H9 (cell line): ENCODE results near the gene KCTD5. TPM values are rescaled to one million over a fixed set of nuclear protein-coding genes. Genes with fewer than 3 reads are reported as not detected.

Experiments
- DNase-seq: peaks from one replicate; pipeline ENCODE4 v3.0.0-alpha.2; 2017
- H2AFZ ChIP-seq: one replicate; pipeline ENCODE4 v1.6.1; 2013; ENCODE audit warnings: mild to moderate bottlenecking, low read length, control low read depth, moderate library complexity
- H2AK5ac ChIP-seq: 2 replicates; pipeline ENCODE4 v1.6.1; 2013; ENCODE audit warnings: low read length, control low read depth, mixed read lengths; ENCODE audit not compliant: insufficient read length
- H2BK120ac ChIP-seq: one replicate; pipeline ENCODE4 v1.6.1; 2013; ENCODE audit warnings: low read depth, mild to moderate bottlenecking, low read length, control low read depth, inconsistent platforms; ENCODE audit not compliant: poor library complexity, severe bottlenecking
- H2BK12ac ChIP-seq: 2 replicates; pipeline ENCODE4 v1.6.1; 2013; ENCODE audit warnings: low read length, control low read depth, mixed read lengths, low read depth; ENCODE audit not compliant: insufficient read length
- H2BK15ac ChIP-seq: 2 replicates; pipeline ENCODE4 v1.6.1; 2013; ENCODE audit warnings: low read depth, low read length, control low read depth
- H2BK20ac ChIP-seq: one replicate; pipeline ENCODE4 v1.6.1; 2013; ENCODE audit warnings: low read depth, mild to moderate bottlenecking, low read length, control low read depth, inconsistent platforms; ENCODE audit not compliant: poor library complexity, severe bottlenecking
- H2BK5ac ChIP-seq: 2 replicates; pipeline ENCODE4 v1.6.1; 2013; ENCODE audit warnings: low read length, control low read depth, mixed read lengths; ENCODE audit not compliant: insufficient read length
- H3K14ac ChIP-seq: 2 replicates; pipeline ENCODE4 v1.6.1; 2013; ENCODE audit warnings: low read length, control low read depth; ENCODE audit not compliant: insufficient read depth
- H3K18ac ChIP-seq: 2 replicates; pipeline ENCODE4 v1.6.1; 2013; ENCODE audit warnings: low read depth, mild to moderate bottlenecking, mixed read lengths, low read length, control low read depth; ENCODE audit not compliant: insufficient read length
- H3K23ac ChIP-seq: 2 replicates; pipeline ENCODE4 v1.6.1; 2013; ENCODE audit warnings: low read length, control low read depth, mixed read lengths, low read depth; ENCODE audit not compliant: insufficient read length
- H3K23me2 ChIP-seq: 2 replicates; pipeline ENCODE4 v1.6.1; 2013; ENCODE audit warnings: low read depth, mild to moderate bottlenecking, mixed read lengths, low read length, control low read depth; ENCODE audit not compliant: insufficient read length, poor library complexity, severe bottlenecking
- H3K27ac ChIP-seq: 2 replicates; pipeline ENCODE4 v1.5.1; 2013; ENCODE audit warnings: low read length, control low read depth, mixed read lengths, low read depth; ENCODE audit not compliant: insufficient read length
- H3K27me3 ChIP-seq: 2 replicates; pipeline ENCODE4 v1.6.1; 2013; ENCODE audit warnings: low read length, control low read depth, inconsistent platforms; ENCODE audit not compliant: insufficient read depth
- H3K4ac ChIP-seq: 2 replicates; pipeline ENCODE4 v1.6.1; 2013; ENCODE audit warnings: low read depth, mild to moderate bottlenecking, control low read depth, inconsistent platforms, low read length, moderate library complexity
- H3K4me1 ChIP-seq: 2 replicates; pipeline ENCODE4 v1.6.1; 2013; ENCODE audit warnings: low read length, control low read depth, inconsistent platforms; ENCODE audit not compliant: insufficient read depth
- H3K4me2 ChIP-seq: 2 replicates; pipeline ENCODE4 v1.6.1; 2013; ENCODE audit warnings: low read length, control low read depth, mixed read lengths; ENCODE audit not compliant: insufficient read length, insufficient read depth
- H3K56ac ChIP-seq: 2 replicates; pipeline ENCODE4 v1.6.1; 2013; ENCODE audit warnings: low read depth, mild to moderate bottlenecking, mixed read lengths, low read length, control low read depth; ENCODE audit not compliant: insufficient read length
- H3K79me1 ChIP-seq: 2 replicates; pipeline ENCODE4 v1.6.1; 2013; ENCODE audit warnings: low read depth, mild to moderate bottlenecking, moderate library complexity, low read length, control low read depth, inconsistent platforms; ENCODE audit not compliant: insufficient read depth, poor library complexity, severe bottlenecking
- H3K79me2 ChIP-seq: 2 replicates; pipeline ENCODE4 v1.6.1; 2013; ENCODE audit warnings: low read length, control low read depth, inconsistent platforms; ENCODE audit not compliant: insufficient read depth
- H3K9ac ChIP-seq: 2 replicates; pipeline ENCODE4 v1.6.1; 2013; ENCODE audit warnings: low read length, control low read depth, mixed read lengths; ENCODE audit not compliant: insufficient read length; ENCODE audit errors: extremely low read depth
- H3K9me3 ChIP-seq: one replicate; pipeline ENCODE4 v1.6.1; 2013; ENCODE audit warnings: low read depth, low read length, inconsistent platforms; ENCODE audit not compliant: control insufficient read depth
- H3T11ph ChIP-seq: one replicate; pipeline ENCODE4 v1.6.1; 2013; ENCODE audit warnings: mild to moderate bottlenecking, low read length, control low read depth, inconsistent platforms
- H4K20me1 ChIP-seq: one replicate; pipeline ENCODE4 v1.6.1; 2013; ENCODE audit not compliant: control insufficient read depth, insufficient read length, insufficient read depth
- H4K5ac ChIP-seq: 2 replicates; pipeline ENCODE4 v1.6.1; 2013; ENCODE audit warnings: low read depth, mild to moderate bottlenecking, mixed read lengths, low read length, control low read depth; ENCODE audit not compliant: insufficient read length
- H4K8ac ChIP-seq: replicated peaks from 2 replicates; pipeline ENCODE4 v1.6.1; 2013; ENCODE audit warnings: low read length, control low read depth, mixed read lengths, low read depth; ENCODE audit not compliant: insufficient read length
- H4K91ac ChIP-seq: 2 replicates; pipeline ENCODE4 v1.6.1; 2013; ENCODE audit warnings: low read depth, mild to moderate bottlenecking, moderate library complexity, mixed read lengths, low read length, control low read depth; ENCODE audit not compliant: insufficient read length
- H3K27ac Mint-ChIP-seq, 3 experiments: 2 replicates in 2 of 3; 3 replicates in 1 of 3; pipeline ENCODE4 v1.8.0; 2020 to 2021; ENCODE audit warnings: mixed read lengths in 3 of 3, mild to moderate bottlenecking in 1 of 3, moderate library complexity in 1 of 3
- H3K27me3 Mint-ChIP-seq: 2 replicates; pipeline ENCODE4 v1.8.0; 2021; ENCODE audit warnings: low read depth, mild to moderate bottlenecking, moderate library complexity, mixed read lengths
- H3K36me3 Mint-ChIP-seq, 3 experiments: 2 replicates in 2 of 3; 3 replicates in 1 of 3; pipeline ENCODE4 v1.8.0; 2020 to 2021; ENCODE audit warnings: low read depth in 3 of 3, mixed read lengths in 3 of 3; ENCODE audit not compliant: insufficient read depth in 1 of 3
- H3K4me1 Mint-ChIP-seq, 2 experiments: 2 replicates each; pipeline ENCODE4 v1.8.0; 2020; ENCODE audit warnings: mixed read lengths in 2 of 2
- H3K4me3 Mint-ChIP-seq, 2 experiments: 2 replicates in 1 of 2; 3 replicates in 1 of 2; pipeline ENCODE4 v1.8.0; 2020 to 2021; ENCODE audit warnings: mild to moderate bottlenecking in 2 of 2, mixed read lengths in 2 of 2, moderate library complexity in 1 of 2
- H3K9me3 Mint-ChIP-seq, 2 experiments: 2 replicates in 1 of 2; 3 replicates in 1 of 2; pipeline ENCODE4 v1.8.0; 2020; ENCODE audit warnings: mild to moderate bottlenecking in 2 of 2, mixed read lengths in 2 of 2, moderate library complexity in 1 of 2
- CTCF ChIP-seq: fragments of 200-600 bp; sonication (generic); conservative IDR thresholded peaks from 3 replicates; pipeline ENCODE4 v1.8.0; 2021; ENCODE audit warnings: antibody characterized with exemption, mild to moderate bottlenecking
- WGBS: extraction: QIAGEN DNeasy Blood & Tissue Kit; methylation state at CpG from one replicate; pipeline ENCODE4 v1.1.7; 2013; ENCODE audit warnings: missing lambda C conversion rate, low lambda C conversion rate, mixed read lengths; ENCODE audit not compliant: insufficient read length; ENCODE audit errors: extremely low coverage; 5-methylcytosine and 5-hydroxymethylcytosine counted together
- total RNA-seq: library from RNA; stranded (reverse); gene quantifications from 2 replicates; pipeline ENCODE4 v1.2.1, GENCODE V29; 2021

KCTD5 gene
- total RNA-seq, 1 experiment from 2014 or later, result 39.9 TPM

- Histone ChIP-seq H2BK120ac (no peak overlapping the region), H2BK12ac (no peak overlapping the region), H2AK5ac (no peak overlapping the region), H2BK20ac (no peak overlapping the region), H3K23ac (no peak overlapping the region), H2BK15ac (no peak overlapping the region), H4K8ac (no peak overlapping the region), H3K4me2 (no peak overlapping the region), H3T11ph (no peak overlapping the region), H3K9me3 (no peaks in the 10 kb centered on the region), H3K27ac (no peak overlapping the region), H2AFZ (no peak overlapping the region), H3K9ac (no peak overlapping the region), H3K79me2 (peaks cover 5% of the 10 kb centered on the region; the same call in 1 of the 2 replicates), H4K20me1 (no peaks in the 10 kb centered on the region), H2BK5ac (no peak overlapping the region), H3K4ac (no peak overlapping the region), H3K27me3 (no peaks in the 10 kb centered on the region), H4K5ac (no peak overlapping the region), H4K91ac (no peak overlapping the region), H3K23me2 (no peaks in the 10 kb centered on the region), H3K14ac (no peak overlapping the region), H3K56ac (no peak overlapping the region), H3K18ac (no peak overlapping the region), H3K79me1 (peaks cover 5% of the 10 kb centered on the region), H3K4me1 (no peaks in the 10 kb centered on the region)
- no peak for TF ChIP-seq CTCF
- Mint-ChIP-seq H3K27ac (peak overlapping the region in 1 of 3 experiments; percentile 66; a peak in 2 of 7 replicates), H3K4me1 (peaks cover 0 to 6% of the 10 kb centered on the region in 2 experiments; a peak in 2 of 4 replicates), H3K27me3 (no peaks in the 10 kb centered on the region), H3K36me3 (peaks cover 1 to 4% (median 2%) of the 10 kb centered on the region in 3 experiments; a peak in 4 of 7 replicates), H3K4me3 (no peak overlapping the region; a peak in 1 of 5 replicates), H3K9me3 (no peaks in the 10 kb centered on the region)
- no CpG with 5 or more reads among the region's 29 CpGs for WGBS
- DNase-seq, result no peak
Measured at GRCh38 chr16:2691491-2692248, 9.3 kb downstream of the KCTD5 start.
